ENCODE measurements around the gene PATJ. TPM values are rescaled to one million over a fixed set of nuclear protein-coding genes. Genes with fewer than 3 reads are reported as not detected.
"Not testable (repeated sequence)": the region's sequence is repeated elsewhere in the genome, so short reads cannot be mapped to it uniquely, and the experiment has no call there.

Gene PATJ
- total and polyA plus RNA-seq, 7 experiments from 2014 or later: 13.4 to 64.5 (median 33.3) TPM

GRCh38 chr1:61865646-61866220, 123.5 kb downstream of the PATJ start:
- POLR2A ChIA-PET: no interaction called here
- no peaks in the 10 kb centered on the region for H3K4me1 ChIP-seq (ENCODE audit: control insufficient read depth in 2 of 2, insufficient read depth in 2 of 2, low read length in 2 of 2)
- CTCF ChIA-PET: no interaction called here
- H3K4me3 ChIP-seq (ENCODE audit: low read length): no peak overlapping the region
- H3K27me3 ChIP-seq (ENCODE audit: control insufficient read depth in 2 of 2, insufficient read depth in 2 of 2, low read length in 2 of 2): no peaks in the 10 kb centered on the region
- Mint-ChIP-seq H3K27ac (no peak overlapping the region), H3K9me3 (peaks cover 0 to 11% (median 0%) of the 10 kb centered on the region in 11 donors), H3K27me3 (no peaks in the 10 kb centered on the region), H3K4me3 (no peak overlapping the region), H3K4me1 (no peaks in the 10 kb centered on the region), H3K36me3 (peaks cover 1 to 71% (median 63%) of the 10 kb centered on the region in 5 donors)
- intact Hi-C loops (cut with micrococcal nuclease): no loop called here
- H3K36me3 ChIP-seq (ENCODE audit: control insufficient read depth in 2 of 3, insufficient read depth in 3 of 3, low read length in 3 of 3): peaks cover 0 to 29% (median 8%) of the 10 kb centered on the region in 3 experiments
- H3K27ac ChIP-seq (ENCODE audit: low read depth, low read length): no peak overlapping the region
- DNase-seq (no peak), ATAC-seq (no peak)
- no peaks in the 10 kb centered on the region for H3K9me3 ChIP-seq (ENCODE audit: control insufficient read depth in 2 of 3, low read length in 3 of 3)

GRCh38 chr1:61869691-61870109, 127.4 kb downstream of the PATJ start:
- CTCF ChIA-PET: no interaction called here
- Mint-ChIP-seq H3K4me3 (no peak overlapping the region), H3K36me3 (peaks cover 5 to 70% (median 61%) of the 10 kb centered on the region in 5 donors), H3K27me3 (no peaks in the 10 kb centered on the region), H3K9me3 (peaks cover 0 to 11% (median 2%) of the 10 kb centered on the region in 11 donors), H3K4me1 (no peaks in the 10 kb centered on the region), H3K27ac (no peak overlapping the region)
- Histone ChIP-seq H3K27ac (ENCODE audit: low read depth, low read length) (no peak overlapping the region), H3K4me3 (ENCODE audit: low read length) (no peak overlapping the region), H3K27me3 (ENCODE audit: control insufficient read depth in 2 of 2, insufficient read depth in 2 of 2, low read length in 2 of 2) (no peaks in the 10 kb centered on the region), H3K9me3 (ENCODE audit: control insufficient read depth in 2 of 3, low read length in 3 of 3) (no peaks in the 10 kb centered on the region), H3K4me1 (ENCODE audit: control insufficient read depth in 2 of 2, insufficient read depth in 2 of 2, low read length in 2 of 2) (no peaks in the 10 kb centered on the region), H3K36me3 (ENCODE audit: control insufficient read depth in 2 of 3, insufficient read depth in 3 of 3, low read length in 3 of 3) (peaks cover 0 to 16% (median under 1%) of the 10 kb centered on the region in 3 experiments)
- ATAC-seq: no peak
- intact Hi-C loops (cut with micrococcal nuclease): no loop called here
- DNase-seq: no peak
- POLR2A ChIA-PET: no interaction called here

DNA sequence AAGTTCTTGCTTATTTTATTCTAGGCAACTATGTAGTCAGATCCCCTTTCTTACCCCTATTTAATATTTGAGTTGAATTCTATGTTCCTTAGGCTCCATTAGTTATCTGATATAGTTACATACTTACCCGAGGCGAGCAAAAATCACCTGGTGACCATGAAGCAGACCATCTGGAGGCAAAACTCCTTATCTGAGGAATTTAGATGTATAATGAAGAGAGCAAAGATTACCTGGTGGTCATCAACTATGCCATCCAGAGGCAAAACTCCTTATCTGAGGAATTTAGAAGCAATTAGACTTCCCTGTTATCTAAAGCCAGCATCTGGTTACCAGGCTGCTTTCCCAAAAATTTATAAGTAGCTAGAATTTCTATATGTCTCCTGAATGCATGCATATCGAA, 129.9 kb downstream of the PATJ start:
- peaks cover 0 to 11% (median 2%) of the 10 kb centered on the region in 11 donors for H3K9me3 Mint-ChIP-seq
- no peak overlapping the region for H3K27ac Mint-ChIP-seq
- peaks cover 0 to 23% (median 5%) of the 10 kb centered on the region in 3 experiments for H3K36me3 ChIP-seq (ENCODE audit: control insufficient read depth in 2 of 3, insufficient read depth in 3 of 3, low read length in 3 of 3)
- no peaks in the 10 kb centered on the region for H3K9me3 ChIP-seq (ENCODE audit: control insufficient read depth in 2 of 3, low read length in 3 of 3)
- DNase-seq: no peak
- H3K36me3 Mint-ChIP-seq: peaks cover 10 to 70% (median 66%) of the 10 kb centered on the region in 5 donors
- H3K27ac ChIP-seq (ENCODE audit: low read depth, low read length): no peak overlapping the region
- H3K4me3 ChIP-seq (ENCODE audit: low read length): no peak overlapping the region
- H3K27me3 Mint-ChIP-seq: no peaks in the 10 kb centered on the region
- POLR2A ChIA-PET: no interaction called here
- no peak for ATAC-seq
- H3K27me3 ChIP-seq (ENCODE audit: control insufficient read depth in 2 of 2, insufficient read depth in 2 of 2, low read length in 2 of 2): no peaks in the 10 kb centered on the region
- CTCF ChIA-PET: no interaction called here
- no peak overlapping the region for H3K4me3 Mint-ChIP-seq
- intact Hi-C loops (cut with micrococcal nuclease): no loop called here
- H3K4me1 Mint-ChIP-seq: no peaks in the 10 kb centered on the region
- no peaks in the 10 kb centered on the region for H3K4me1 ChIP-seq (ENCODE audit: control insufficient read depth in 2 of 2, insufficient read depth in 2 of 2, low read length in 2 of 2)

DNA sequence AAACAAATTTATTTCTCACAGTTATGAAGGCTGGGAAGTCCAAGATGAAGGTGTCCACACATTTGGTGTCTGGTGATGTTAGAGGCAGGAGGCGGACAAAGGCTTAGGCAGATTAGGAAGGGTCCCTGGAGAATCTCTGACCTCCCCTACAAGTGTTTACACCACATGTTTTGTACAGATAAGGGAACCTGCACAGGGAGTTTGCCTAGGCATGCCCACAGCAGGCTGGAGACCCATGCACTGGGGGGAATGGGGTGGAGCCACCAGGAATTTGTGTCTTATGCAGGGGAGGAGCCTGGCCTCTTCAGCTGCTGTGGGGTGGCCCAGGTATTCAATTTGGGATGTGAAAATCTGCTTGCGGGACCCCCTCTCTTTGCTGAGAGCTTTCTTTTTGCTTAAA, 131.3 kb downstream of the PATJ start:
- Histone ChIP-seq H3K4me3 (ENCODE audit: low read length) (no peak overlapping the region), H3K4me1 (ENCODE audit: control insufficient read depth in 2 of 2, insufficient read depth in 2 of 2, low read length in 2 of 2) (no peaks in the 10 kb centered on the region), H3K27me3 (ENCODE audit: control insufficient read depth in 2 of 2, insufficient read depth in 2 of 2, low read length in 2 of 2) (no peaks in the 10 kb centered on the region), H3K27ac (ENCODE audit: low read depth, low read length) (no peak overlapping the region), H3K36me3 (ENCODE audit: control insufficient read depth in 2 of 3, insufficient read depth in 3 of 3, low read length in 3 of 3) (peaks cover 0 to 31% (median 5%) of the 10 kb centered on the region in 3 experiments), H3K9me3 (ENCODE audit: control insufficient read depth in 2 of 3, low read length in 3 of 3) (no peaks in the 10 kb centered on the region)
- POLR2A ChIA-PET: no interaction called here
- Mint-ChIP-seq H3K4me3 (no peak overlapping the region), H3K36me3 (peaks cover 15 to 73% (median 66%) of the 10 kb centered on the region in 5 donors), H3K27me3 (no peaks in the 10 kb centered on the region), H3K4me1 (no peaks in the 10 kb centered on the region), H3K27ac (no peak overlapping the region), H3K9me3 (peaks cover 0 to 10% (median 0%) of the 10 kb centered on the region in 11 donors)
- ATAC-seq (no peak), DNase-seq (no peak)
- CTCF ChIA-PET: interaction anchor here (0.9 kb wide), 1 partner anchor 232 kb away, joined by 3 read pairs; no protein-coding TSS in a partner anchor
- intact Hi-C loops (cut with micrococcal nuclease): no loop called here

DNA sequence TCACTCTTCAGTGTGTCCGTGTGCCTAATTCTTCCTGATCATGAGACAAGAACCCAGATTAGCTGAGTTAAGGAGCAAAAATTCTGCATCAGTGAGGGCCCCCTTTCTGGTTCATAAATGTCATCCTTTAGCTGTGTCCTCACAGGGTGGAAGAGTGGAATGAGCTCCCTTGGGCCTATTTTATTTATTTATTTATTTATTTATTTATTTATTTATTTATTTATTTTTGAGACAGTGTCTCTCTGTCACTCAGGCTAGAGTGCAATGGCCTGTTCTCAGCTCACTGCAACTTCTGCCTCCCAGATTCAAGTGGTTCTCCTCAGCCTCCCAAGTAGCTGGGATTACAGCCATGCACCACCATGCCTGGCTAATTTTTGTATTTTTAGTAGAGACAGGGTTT, 131.7 kb downstream of the PATJ start:
- Mint-ChIP-seq H3K4me1 (no peaks in the 10 kb centered on the region), H3K36me3 (peaks cover 15 to 71% (median 62%) of the 10 kb centered on the region in 5 donors), H3K4me3 (no peak overlapping the region), H3K27me3 (no peaks in the 10 kb centered on the region), H3K27ac (no peak overlapping the region), H3K9me3 (peaks cover 0 to 7% (median 0%) of the 10 kb centered on the region in 11 donors)
- Histone ChIP-seq H3K4me1 (ENCODE audit: control insufficient read depth in 2 of 2, insufficient read depth in 2 of 2, low read length in 2 of 2) (no peaks in the 10 kb centered on the region), H3K9me3 (ENCODE audit: control insufficient read depth in 2 of 3, low read length in 3 of 3) (no peaks in the 10 kb centered on the region), H3K36me3 (ENCODE audit: control insufficient read depth in 2 of 3, insufficient read depth in 3 of 3, low read length in 3 of 3) (peaks cover 0 to 32% (median 5%) of the 10 kb centered on the region in 3 experiments), H3K27ac (ENCODE audit: low read depth, low read length) (no peak overlapping the region), H3K27me3 (ENCODE audit: control insufficient read depth in 2 of 2, insufficient read depth in 2 of 2, low read length in 2 of 2) (no peaks in the 10 kb centered on the region), H3K4me3 (ENCODE audit: low read length) (no peak overlapping the region)
- ATAC-seq (no peak), DNase-seq (no peak)
- intact Hi-C loops (cut with micrococcal nuclease): no loop called here
- CTCF ChIA-PET: no interaction called here
- POLR2A ChIA-PET: no interaction called here

DNA sequence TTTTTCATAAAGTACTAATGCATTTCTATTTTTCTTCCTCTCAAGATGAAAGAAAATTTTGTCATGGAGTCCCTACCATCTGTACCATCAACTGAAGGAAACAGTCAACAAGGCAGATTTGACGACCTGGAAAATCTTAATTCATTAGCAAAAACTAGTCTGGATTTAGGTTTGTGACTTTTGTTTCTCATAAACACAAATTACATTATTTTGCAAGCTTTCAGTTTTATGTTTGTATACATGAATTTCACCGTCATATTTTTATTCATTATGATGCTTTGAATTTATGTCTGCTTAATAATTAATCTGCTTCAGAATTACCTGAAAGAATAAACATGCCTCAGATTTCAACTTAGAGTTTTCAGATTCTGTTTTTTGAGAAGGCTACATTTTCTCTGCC, 132.9 kb downstream of the PATJ start:
- intact Hi-C loops (cut with micrococcal nuclease): no loop called here
- Histone ChIP-seq H3K9me3 (ENCODE audit: control insufficient read depth in 2 of 3, low read length in 3 of 3) (no peaks in the 10 kb centered on the region), H3K4me3 (ENCODE audit: low read length) (no peak overlapping the region), H3K36me3 (ENCODE audit: control insufficient read depth in 2 of 3, insufficient read depth in 3 of 3, low read length in 3 of 3) (peaks cover 0 to 33% (median 5%) of the 10 kb centered on the region in 3 experiments), H3K27ac (ENCODE audit: low read depth, low read length) (no peak overlapping the region), H3K4me1 (ENCODE audit: control insufficient read depth in 2 of 2, insufficient read depth in 2 of 2, low read length in 2 of 2) (no peaks in the 10 kb centered on the region), H3K27me3 (ENCODE audit: control insufficient read depth in 2 of 2, insufficient read depth in 2 of 2, low read length in 2 of 2) (no peaks in the 10 kb centered on the region)
- peaks cover 0 to 2% (median 0%) of the 10 kb centered on the region in 11 donors for H3K9me3 Mint-ChIP-seq
- H3K4me1 Mint-ChIP-seq: no peaks in the 10 kb centered on the region
- H3K27ac Mint-ChIP-seq: no peak overlapping the region
- POLR2A ChIA-PET: no interaction called here
- no peaks in the 10 kb centered on the region for H3K27me3 Mint-ChIP-seq
- no peak for ATAC-seq
- H3K4me3 Mint-ChIP-seq: no peak overlapping the region
- no peak for DNase-seq
- peaks cover 15 to 68% (median 57%) of the 10 kb centered on the region in 5 donors for H3K36me3 Mint-ChIP-seq
- CTCF ChIA-PET: no interaction called here

DNA sequence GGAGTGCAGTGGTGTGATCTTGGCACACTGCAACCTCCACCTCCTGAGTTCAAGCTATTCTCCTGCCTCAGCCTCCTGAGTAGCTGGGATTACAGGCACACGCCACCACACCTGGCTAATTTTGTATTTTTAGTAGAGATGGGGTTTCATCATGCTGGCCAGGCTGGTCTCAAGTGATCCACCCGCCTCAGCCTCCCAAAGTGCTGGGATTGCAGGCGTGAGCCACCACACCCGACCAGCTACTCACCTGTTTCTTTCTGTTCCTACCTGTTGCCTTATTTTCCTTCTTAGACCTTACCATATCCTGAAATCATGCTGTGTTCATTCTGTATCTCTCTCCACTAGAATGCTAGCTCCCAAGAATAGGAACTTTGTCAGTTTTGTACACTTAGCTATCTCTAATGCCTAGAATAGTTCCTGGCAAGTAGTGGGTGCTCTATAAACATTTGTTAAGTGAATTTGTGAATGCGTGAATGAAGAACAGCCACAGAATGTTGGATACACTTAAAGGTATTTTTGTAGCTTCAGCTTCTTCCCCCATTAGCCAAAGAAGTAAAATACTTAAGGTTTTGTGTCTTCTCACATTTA, 137.7 kb downstream of the PATJ start:
- H3K4me1 ChIP-seq (ENCODE audit: control insufficient read depth in 2 of 2, insufficient read depth in 2 of 2, low read length in 2 of 2); H3K27me3 ChIP-seq (ENCODE audit: control insufficient read depth in 2 of 2, insufficient read depth in 2 of 2, low read length in 2 of 2); H3K27me3 Mint-ChIP-seq; intact Hi-C loops (cut with micrococcal nuclease); DNase-seq; H3K9me3 ChIP-seq (ENCODE audit: control insufficient read depth in 2 of 3, low read length in 3 of 3); CTCF ChIA-PET; H3K4me3 Mint-ChIP-seq; H3K9me3 Mint-ChIP-seq; H3K27ac ChIP-seq (ENCODE audit: low read depth, low read length); H3K4me1 Mint-ChIP-seq; H3K4me3 ChIP-seq (ENCODE audit: low read length); POLR2A ChIA-PET; ATAC-seq; H3K27ac Mint-ChIP-seq: not testable (repeated sequence)
- H3K36me3 Mint-ChIP-seq: peaks cover 16 to 72% (median 71%) of the 10 kb centered on the region in 5 donors
- H3K36me3 ChIP-seq (ENCODE audit: control insufficient read depth in 2 of 3, insufficient read depth in 3 of 3, low read length in 3 of 3): peaks cover 0 to 43% (median 5%) of the 10 kb centered on the region in 3 experiments

Data from naive thymus-derived CD4-positive, alpha-beta T cell (primary cell).